Hematopoietic multipotent progenitor cell treated with erythropoietin and hydrocortisone succinate and interleukin-3 and kit ligand, for 17 days (in vitro differentiated cells): ENCODE results near the gene SERTM2.

ENCODE experiments used
- DNase-seq: peaks from one replicate; pipeline ENCODE4 v3.0.0-alpha.2; 2015; ENCODE audit warnings: low spot score

SERTM2 gene

DNA sequence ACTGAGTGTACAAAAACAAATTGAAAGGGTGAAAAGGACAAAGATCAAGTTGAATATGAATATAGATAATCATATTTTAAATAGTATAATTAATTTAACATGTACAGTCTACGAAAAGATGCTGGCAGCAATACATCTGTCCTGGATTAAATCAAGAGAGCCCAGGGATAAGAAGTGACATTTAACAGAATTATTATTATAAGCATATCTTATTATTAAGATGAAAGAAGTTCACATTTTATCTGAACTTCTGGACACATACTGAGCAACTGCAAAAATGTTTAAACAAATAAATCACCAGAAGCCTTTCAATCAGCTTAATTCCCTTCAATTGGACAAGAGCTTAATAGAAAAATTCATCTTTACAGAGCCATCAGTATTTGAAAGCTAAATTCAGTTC, 50.4 kb downstream of the SERTM2 start:
- no peak for DNase-seq

DNA sequence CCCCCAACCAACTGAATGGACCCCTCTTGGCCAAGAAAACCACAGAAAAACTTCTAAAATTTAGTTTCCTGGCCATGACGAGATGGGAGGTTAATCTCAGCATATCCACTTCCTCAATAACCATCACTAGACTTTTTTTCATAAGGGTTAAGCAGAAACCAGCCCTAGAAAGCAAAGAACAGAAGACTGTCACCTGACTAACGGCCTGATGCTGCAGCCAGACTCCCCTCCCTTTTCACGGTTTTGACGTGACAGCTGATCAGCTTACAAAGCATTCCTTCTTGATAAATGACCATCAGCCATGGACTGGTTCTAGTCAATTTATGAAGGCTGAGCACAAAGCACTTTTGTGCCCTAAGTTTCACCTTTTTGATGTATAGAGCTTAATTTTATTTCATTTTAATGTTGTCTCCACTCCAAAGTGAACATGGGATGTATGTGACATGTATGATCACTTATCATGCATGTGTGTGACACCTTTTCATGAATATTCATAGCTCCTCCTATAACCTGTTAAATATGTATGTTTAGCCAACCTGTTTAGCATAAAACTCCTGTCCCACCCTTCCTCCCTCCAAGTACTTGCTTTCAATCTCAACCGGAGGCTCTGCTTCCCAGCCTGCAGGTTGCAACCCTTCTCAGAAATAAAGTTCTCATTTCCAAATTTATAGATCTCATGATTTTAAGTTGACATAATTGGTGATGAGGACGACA, 56.3 kb downstream of the SERTM2 start:
- no peak for DNase-seq

DNA sequence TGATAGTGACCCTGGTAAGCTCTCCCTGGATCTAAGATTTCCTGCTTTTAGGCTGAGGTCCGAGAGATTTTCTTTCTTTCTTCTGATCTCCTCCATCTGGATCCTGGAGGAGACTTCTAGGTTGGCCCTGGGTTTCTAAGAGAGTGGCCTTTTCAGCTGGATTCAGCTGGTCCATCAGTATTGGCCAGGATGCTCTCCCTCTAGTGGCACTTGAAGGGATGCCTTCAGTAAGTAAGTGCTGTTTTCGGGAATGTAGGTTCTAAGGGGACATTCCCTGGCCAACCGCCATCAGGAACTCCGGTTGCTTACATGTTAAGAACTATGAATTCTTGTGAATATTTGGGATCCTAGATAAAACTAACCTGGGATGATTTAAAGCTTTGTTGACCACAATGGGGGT, 56.9 kb downstream of the SERTM2 start:
- no peak for DNase-seq

DNA sequence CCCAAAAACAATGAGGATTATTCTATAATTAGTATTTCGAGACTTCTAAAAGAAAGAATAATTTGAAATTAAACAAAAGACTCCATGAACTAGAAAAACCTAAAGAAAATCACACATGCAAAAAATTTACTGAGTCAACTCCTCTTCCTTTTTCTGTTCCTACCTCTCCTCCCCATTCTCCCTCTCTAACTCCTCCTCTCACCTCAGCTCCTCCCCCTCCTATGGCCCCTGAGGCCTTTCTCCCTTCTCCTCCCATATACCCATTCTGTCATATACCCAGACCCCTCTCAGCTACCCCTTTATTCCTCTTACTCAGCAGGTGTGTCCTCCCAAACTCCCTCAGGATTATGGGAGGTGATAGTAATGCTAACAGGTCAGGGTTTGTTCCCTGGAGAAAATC, 57.4 kb downstream of the SERTM2 start:
- no peak for DNase-seq
